ENCODE data around the gene ENG.

- TF ChIP-seq CTCF (IDR thresholded peaks at IDR 0.05): no peak
- no peak for TF ChIP-seq POLR2A (IDR thresholded peaks at IDR 0.05)
These were observed 30.6 kb upstream of the ENG start for GRCh38 chr9:127884976-127885490.

Data from heart left ventricle (tissue), 13 donors.